K562 (cell line): ENCODE data around the gene GARNL3. TPM values are rescaled to one million over a fixed set of nuclear protein-coding genes. Genes with fewer than 3 reads are reported as not detected.

ENCODE experiments used
- ATAC-seq: fragments of 200-7000 bp; cut with Tn5 transposase; 3 replicates; pipeline ENCODE4 v1.9.1; 2020; ENCODE audit warnings: moderate library complexity
- BruUV-seq: library from RNA; stranded (reverse); fragments of 400-500 nt; replicated peaks from 2 replicates; lab custom pipeline; 2021; lab: Mats Ljungman, UMichigan
- CTCF ChIA-PET: fragments of 300-600 bp; formaldehyde crosslinking; extraction: SDS; loops from one replicate; lab custom pipeline; 2021; ENCODE audit warnings: low intra/inter-chr PET ratio; lab: Yijun Ruan, JAX
- POLR2A ChIA-PET: fragments of 300-600, 350-650 bp; sonication (Branson Sonifier 250); formaldehyde crosslinking; extraction: SDS; loops from one replicate; lab custom pipeline; 2021; ENCODE audit warnings: antibody characterized with exemption, inconsistent platforms; lab: Yijun Ruan, JAX
- DNase-seq, 4 experiments: peaks; one replicate each; pipeline versions ENCODE4 v3.0.0 to v3.0.0-alpha.2; 2011 to 2018; ENCODE audit warnings: low spot score in 3 of 4, mixed read lengths in 3 of 4; ENCODE audit errors: extremely low read depth in 1 of 4
- FAIRE-seq: peaks from 2 replicates; lab custom pipeline; 2011; peaks lifted over from hg19 to GRCh38; lab: Jason Lieb, UNC
- H2AFZ ChIP-seq: 2 replicates; pipeline ENCODE4 v1.6.0; 2011; ENCODE audit warnings: low read depth, low read length, control low read depth, inconsistent platforms
- H3K27ac ChIP-seq: fragments of 200-600 bp; 3 replicates; pipeline ENCODE4 v1.8.0; 2011; ENCODE audit warnings: low read depth, mild to moderate bottlenecking, control low read depth, inconsistent platforms, low read length, moderate library complexity, mixed read lengths; ENCODE audit errors: extremely low read depth
- H3K27me3 ChIP-seq, 2 experiments: fragments of 300-600 bp in 1 of 2; 2 replicates in 1 of 2; 3 replicates in 1 of 2; pipeline versions ENCODE4 v1.6.0 to v1.8.0; 2011; ENCODE audit warnings: inconsistent platforms in 2 of 2, low read length in 2 of 2, mild to moderate bottlenecking in 1 of 2, mixed read lengths in 1 of 2, moderate library complexity in 1 of 2; ENCODE audit not compliant: control insufficient read depth in 2 of 2, insufficient read depth in 2 of 2
- H3K36me3 ChIP-seq: fragments of 300-600 bp; 3 replicates; pipeline ENCODE4 v1.8.0; 2011; ENCODE audit warnings: mild to moderate bottlenecking, low read length, inconsistent platforms; ENCODE audit not compliant: control insufficient read depth, insufficient read depth
- H3K4me1 ChIP-seq, 2 experiments: fragments of 200-600 bp in 1 of 2; replicated peaks in 1 of 2; 2 replicates in 1 of 2; 3 replicates in 1 of 2; pipeline versions ENCODE4 v1.5.1 to v1.8.0; 2011; ENCODE audit warnings: inconsistent platforms in 2 of 2, low read length in 2 of 2, mild to moderate bottlenecking in 1 of 2, mixed read lengths in 1 of 2, moderate library complexity in 1 of 2; ENCODE audit not compliant: control insufficient read depth in 2 of 2, insufficient read depth in 2 of 2
- H3K4me2 ChIP-seq: 2 replicates; pipeline ENCODE4 v1.6.1; 2011; ENCODE audit warnings: low read length, control low read depth, inconsistent platforms, mixed read lengths; ENCODE audit not compliant: insufficient read depth
- H3K4me3 ChIP-seq: fragments of 200-600 bp; sonication (generic), shearing (Covaris generic); 2 replicates; pipeline ENCODE4 v1.5.1; 2016; ENCODE audit warnings: control low read depth, inconsistent platforms
- H3K79me2 ChIP-seq: fragments of 200-600 bp; 3 replicates; pipeline ENCODE4 v1.8.0; 2011; ENCODE audit warnings: low read length, inconsistent platforms; ENCODE audit not compliant: control insufficient read depth, insufficient read depth
- H3K9ac ChIP-seq, 2 experiments: 2 replicates each; pipeline versions ENCODE4 v1.6.0 to v1.6.1; 2011; ENCODE audit warnings: low read depth in 2 of 2, low read length in 2 of 2, control low read depth in 1 of 2, inconsistent platforms in 1 of 2, mild to moderate bottlenecking in 1 of 2, mixed read lengths in 1 of 2; ENCODE audit not compliant: insufficient read depth in 1 of 2
- H3K9me1 ChIP-seq: one replicate; pipeline ENCODE4 v1.6.0; 2011; ENCODE audit warnings: inconsistent platforms, mild to moderate bottlenecking, low read length, moderate library complexity; ENCODE audit not compliant: control insufficient read depth, insufficient read depth
- H3K9me3 ChIP-seq: replicated peaks from 2 replicates; pipeline ENCODE4 v1.5.1; 2011; ENCODE audit warnings: low read depth, low read length, inconsistent platforms; ENCODE audit not compliant: control insufficient read depth, insufficient read depth
- H4K20me1 ChIP-seq: replicated peaks from 2 replicates; pipeline ENCODE4 v1.6.1; 2011; ENCODE audit warnings: low read length, inconsistent platforms, mixed read lengths; ENCODE audit not compliant: control insufficient read depth, insufficient read depth
- CBX2 ChIP-seq: fragments of 200-600 bp; sonication (generic); IDR thresholded peaks from one replicate; pipeline ENCODE4 v1.6.1; 2012; ENCODE audit warnings: mild to moderate bottlenecking, low read length, inconsistent platforms; ENCODE audit not compliant: insufficient read depth, poor library complexity, severe bottlenecking
- FOXJ3 ChIP-seq: sonication (generic); formaldehyde crosslinking; IDR thresholded peaks from 2 replicates; pipeline ENCODE4 v1.4.0; 2020; ENCODE audit warnings: mild to moderate bottlenecking, missing genetic modification reagents
- GATAD2A ChIP-seq: fragments of 450-650 bp; IDR thresholded peaks from 2 replicates; pipeline ENCODE4 v1.6.1; 2017
- LARP7 ChIP-seq: fragments of 450-650 bp; IDR thresholded peaks from 2 replicates; pipeline ENCODE4 v1.6.1; 2016
- MEIS2 ChIP-seq: fragments of 450-650 bp; IDR thresholded peaks from 2 replicates; pipeline ENCODE4 v1.6.1; 2014; ENCODE audit warnings: mild to moderate bottlenecking; ENCODE audit not compliant: partially characterized antibody
- RFX7 ChIP-seq: fragments of 250-450 bp; sonication (Bioruptor Pico); IDR thresholded peaks from 2 replicates; pipeline ENCODE4 v1.5.1; 2021; ENCODE audit warnings: mild to moderate bottlenecking
- WGBS: fragments of 100-300 bp; shearing (Covaris generic); methylation state at CpG from one replicate; pipeline ENCODE4 v1.1.6; 2016; ENCODE audit warnings: low coverage, mixed read lengths; ENCODE audit not compliant: insufficient coverage; ENCODE audit errors: missing lambda C conversion rate; 5-methylcytosine and 5-hydroxymethylcytosine counted together
- in situ Hi-C: fragments of 300-500 bp; cut with MboI; formaldehyde crosslinking; loops from 4 replicates; pipeline ENCODE4 v1.15.0; 2018; ENCODE audit warnings: inconsistent platforms, mixed read lengths
- intact Hi-C: fragments of 100-400 bp; cut with micrococcal nuclease; formaldehyde crosslinking; loops from 2 replicates; pipeline ENCODE4 v1.14.2; 2022
- polyA plus RNA-seq, 8 experiments: library from polyadenylated mRNA; depleted of rRNA in 4 of 8; stranded (reverse) in 5 of 8; unstranded in 3 of 8; fragments of >200 nt; fragmentation: Nextera tagmentation in 2 of 8; fragmentation: Illumina TruSeq in 1 of 8; extraction: Ambion mirVana in 2 of 8; extraction: Trizol in 1 of 8; gene quantifications; 2 replicates each; pipeline versions ENCODE4 v1.2.1 to v1.2.3, GENCODE V29; 2011 to 2014; ENCODE audit warnings: inconsistent platforms in 1 of 8, missing spikeins in 1 of 8
- total RNA-seq, 7 experiments: library from RNA; depleted of rRNA in 6 of 7; stranded (reverse); fragments of >200 nt in 6 of 7; fragmentation: Illumina TruSeq in 2 of 7; extraction: Trizol in 2 of 7; gene quantifications; 2 replicates each; pipeline versions ENCODE4 v1.2.1 to v1.2.3, GENCODE V29; 2011 to 2021; ENCODE audit warnings: low replicate concordance in 1 of 7
- TF ChIP-seq, protein P1 (sequence below), 2 experiments: IDR thresholded peaks in 1 of 2; conservative IDR thresholded peaks in 1 of 2; 2 replicates each; pipeline ENCODE4 v1.6.1; 2016; ENCODE audit warnings: low read depth in 2 of 2, mild to moderate bottlenecking in 1 of 2, missing compliant biosample characterization in 1 of 2, missing genetic modification characterization in 1 of 2, moderate library complexity in 1 of 2
- TF ChIP-seq, protein P2 (sequence below): sonication (generic); formaldehyde crosslinking; IDR thresholded peaks from 2 replicates; pipeline ENCODE4 v1.8.0; 2023; ENCODE audit warnings: missing genetic modification reagents, mild to moderate bottlenecking, borderline replicate concordance

The GARNL3 gene
- total and polyA plus RNA-seq, 9 of the 15 experiments (the other 6 are each of a cell fraction or from before 2014, with no cell fraction given) = 0.35 to 2.7 (median 1.6) TPM

DNA sequence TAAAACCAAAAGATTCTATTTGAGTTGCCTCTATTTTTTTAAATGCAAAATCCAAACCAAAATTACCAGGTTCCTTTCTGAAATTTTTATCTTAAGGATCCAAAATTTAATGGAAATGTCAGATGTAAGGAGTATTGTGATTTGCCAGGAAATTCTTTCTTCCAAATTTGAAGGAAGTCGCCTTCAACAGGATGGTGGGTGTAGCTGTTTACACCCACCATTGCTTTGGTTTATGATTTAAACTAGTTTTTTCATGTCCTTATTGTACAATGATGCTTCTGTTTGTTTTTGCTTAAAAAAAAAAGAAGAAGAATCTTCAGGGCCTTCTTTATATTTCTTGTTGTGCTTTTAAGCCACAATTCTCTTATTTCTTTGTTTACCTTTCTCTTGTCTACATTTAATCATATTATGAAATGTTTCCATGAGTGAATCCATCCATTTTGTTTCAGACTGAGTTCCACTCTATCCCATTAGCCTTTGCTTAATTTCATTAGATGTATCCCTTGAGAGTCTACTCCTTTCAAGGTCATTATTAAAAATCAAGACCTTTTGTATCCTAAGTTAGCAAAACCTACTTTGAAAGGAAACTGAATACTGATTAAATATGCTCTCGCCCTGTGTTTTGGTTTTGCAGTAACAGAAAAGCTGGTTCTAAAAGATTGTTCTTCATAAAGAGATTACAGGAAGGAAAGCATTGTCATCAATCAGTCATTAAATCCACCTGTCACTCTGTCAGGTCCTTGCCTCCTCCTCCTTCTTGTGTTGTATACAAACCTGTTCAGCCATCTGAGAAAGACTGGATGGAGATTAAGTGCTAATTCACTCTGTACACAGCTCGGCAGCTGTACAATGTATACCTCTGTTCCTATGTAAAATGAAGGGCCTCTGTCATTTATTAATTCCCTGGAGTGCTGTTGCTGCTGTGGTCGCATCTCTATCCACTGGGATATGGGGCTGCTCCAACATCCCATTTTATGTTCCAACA lies 86.9 kb downstream of the GARNL3 start:
- 2% methylated on average over 4 of the region's 4 CpGs for WGBS
- POLR2A ChIA-PET = interaction anchor here (0.6 to 1.6 kb wide), 3 partner anchors 10 to 134 kb away, joined by 3 read pairs; no protein-coding TSS in a partner anchor
- H3K27me3 ChIP-seq = peaks cover 41 to 46% of the 10 kb centered on the region in 2 experiments
- no peak overlapping the region for H3K4me3 ChIP-seq
- no peak overlapping the region for H3K27ac ChIP-seq
- no peak overlapping the region for H2AFZ ChIP-seq
- no peak for ATAC-seq
- H3K9me1 ChIP-seq = no peaks in the 10 kb centered on the region
- no peak overlapping the region for H3K9ac ChIP-seq
- H3K4me2 ChIP-seq = no peak overlapping the region
- no peak for FAIRE-seq
- CTCF ChIA-PET = no interaction called here
- in situ Hi-C loops = no loop called here
- H3K36me3 ChIP-seq = no peaks in the 10 kb centered on the region
- no peaks in the 10 kb centered on the region for H3K79me2 ChIP-seq
- BruUV-seq = no TSS peak
- intact Hi-C loops = no loop called here
- no peaks in the 10 kb centered on the region for H3K9me3 ChIP-seq
- no peaks in the 10 kb centered on the region for H3K4me1 ChIP-seq
- H4K20me1 ChIP-seq = peaks cover 3% of the 10 kb centered on the region; the same call in 1 of the 2 replicates
- no peak for DNase-seq
- no peak for TF ChIP-seq GATAD2A
- TF ChIP-seq, protein P1, sequence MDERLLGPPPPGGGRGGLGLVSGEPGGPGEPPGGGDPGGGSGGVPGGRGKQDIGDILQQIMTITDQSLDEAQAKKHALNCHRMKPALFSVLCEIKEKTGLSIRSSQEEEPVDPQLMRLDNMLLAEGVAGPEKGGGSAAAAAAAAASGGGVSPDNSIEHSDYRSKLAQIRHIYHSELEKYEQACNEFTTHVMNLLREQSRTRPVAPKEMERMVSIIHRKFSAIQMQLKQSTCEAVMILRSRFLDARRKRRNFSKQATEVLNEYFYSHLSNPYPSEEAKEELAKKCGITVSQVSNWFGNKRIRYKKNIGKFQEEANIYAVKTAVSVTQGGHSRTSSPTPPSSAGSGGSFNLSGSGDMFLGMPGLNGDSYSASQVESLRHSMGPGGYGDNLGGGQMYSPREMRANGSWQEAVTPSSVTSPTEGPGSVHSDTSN (CRISPR knock-in tag; IDR thresholded peaks at IDR 0.05; ENCODE audit: low read depth) = no peak
- TF ChIP-seq, protein P1 (tag; conservative IDR thresholded peaks at IDR 0.05; ENCODE audit: low read depth) = peak; percentile 71
- TF ChIP-seq CBX2 = no peak
- no peak for TF ChIP-seq RFX7
- TF ChIP-seq FOXJ3 (CRISPR knock-in tag) = no peak
- TF ChIP-seq MEIS2 = peak; percentile 81
- TF ChIP-seq, protein P2, sequence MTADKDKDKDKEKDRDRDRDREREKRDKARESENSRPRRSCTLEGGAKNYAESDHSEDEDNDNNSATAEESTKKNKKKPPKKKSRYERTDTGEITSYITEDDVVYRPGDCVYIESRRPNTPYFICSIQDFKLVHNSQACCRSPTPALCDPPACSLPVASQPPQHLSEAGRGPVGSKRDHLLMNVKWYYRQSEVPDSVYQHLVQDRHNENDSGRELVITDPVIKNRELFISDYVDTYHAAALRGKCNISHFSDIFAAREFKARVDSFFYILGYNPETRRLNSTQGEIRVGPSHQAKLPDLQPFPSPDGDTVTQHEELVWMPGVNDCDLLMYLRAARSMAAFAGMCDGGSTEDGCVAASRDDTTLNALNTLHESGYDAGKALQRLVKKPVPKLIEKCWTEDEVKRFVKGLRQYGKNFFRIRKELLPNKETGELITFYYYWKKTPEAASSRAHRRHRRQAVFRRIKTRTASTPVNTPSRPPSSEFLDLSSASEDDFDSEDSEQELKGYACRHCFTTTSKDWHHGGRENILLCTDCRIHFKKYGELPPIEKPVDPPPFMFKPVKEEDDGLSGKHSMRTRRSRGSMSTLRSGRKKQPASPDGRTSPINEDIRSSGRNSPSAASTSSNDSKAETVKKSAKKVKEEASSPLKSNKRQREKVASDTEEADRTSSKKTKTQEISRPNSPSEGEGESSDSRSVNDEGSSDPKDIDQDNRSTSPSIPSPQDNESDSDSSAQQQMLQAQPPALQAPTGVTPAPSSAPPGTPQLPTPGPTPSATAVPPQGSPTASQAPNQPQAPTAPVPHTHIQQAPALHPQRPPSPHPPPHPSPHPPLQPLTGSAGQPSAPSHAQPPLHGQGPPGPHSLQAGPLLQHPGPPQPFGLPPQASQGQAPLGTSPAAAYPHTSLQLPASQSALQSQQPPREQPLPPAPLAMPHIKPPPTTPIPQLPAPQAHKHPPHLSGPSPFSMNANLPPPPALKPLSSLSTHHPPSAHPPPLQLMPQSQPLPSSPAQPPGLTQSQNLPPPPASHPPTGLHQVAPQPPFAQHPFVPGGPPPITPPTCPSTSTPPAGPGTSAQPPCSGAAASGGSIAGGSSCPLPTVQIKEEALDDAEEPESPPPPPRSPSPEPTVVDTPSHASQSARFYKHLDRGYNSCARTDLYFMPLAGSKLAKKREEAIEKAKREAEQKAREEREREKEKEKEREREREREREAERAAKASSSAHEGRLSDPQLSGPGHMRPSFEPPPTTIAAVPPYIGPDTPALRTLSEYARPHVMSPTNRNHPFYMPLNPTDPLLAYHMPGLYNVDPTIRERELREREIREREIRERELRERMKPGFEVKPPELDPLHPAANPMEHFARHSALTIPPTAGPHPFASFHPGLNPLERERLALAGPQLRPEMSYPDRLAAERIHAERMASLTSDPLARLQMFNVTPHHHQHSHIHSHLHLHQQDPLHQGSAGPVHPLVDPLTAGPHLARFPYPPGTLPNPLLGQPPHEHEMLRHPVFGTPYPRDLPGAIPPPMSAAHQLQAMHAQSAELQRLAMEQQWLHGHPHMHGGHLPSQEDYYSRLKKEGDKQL (CRISPR knock-in tag) = no peak
- TF ChIP-seq LARP7 = no peak
